Germinal center (tissue), 1 donor: ENCODE data around the gene GABRG3.
"Not testable (repeated sequence)": the region's sequence is repeated elsewhere in the genome, so short reads cannot be mapped to it uniquely, and the experiment has no call there.

Experiments used
- DNase-seq: peaks from one replicate; pipeline ENCODE4 v3.0.0; 2012; ENCODE audit warnings: mixed read lengths, low spot score

The GABRG3 gene

DNA sequence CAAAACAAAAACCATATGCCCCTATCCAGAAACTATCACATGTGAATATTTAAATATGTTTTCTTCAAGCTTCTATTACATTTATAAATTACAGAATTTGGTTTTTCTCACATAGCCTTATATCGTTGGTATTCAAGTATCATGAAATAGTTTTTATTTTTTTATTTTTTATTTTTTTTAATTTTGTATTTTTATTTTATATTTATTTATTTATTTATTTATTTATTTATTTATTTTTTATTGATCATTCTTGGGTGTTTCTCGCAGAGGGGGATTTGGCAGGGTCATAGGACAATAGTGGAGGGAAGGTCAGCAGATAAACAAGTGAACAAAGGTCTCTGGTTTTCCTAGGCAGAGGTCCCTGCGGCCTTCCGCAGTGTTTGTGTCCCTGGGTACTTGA is 32.0 kb downstream of the GABRG3 start:
- not testable (repeated sequence) for DNase-seq

DNA sequence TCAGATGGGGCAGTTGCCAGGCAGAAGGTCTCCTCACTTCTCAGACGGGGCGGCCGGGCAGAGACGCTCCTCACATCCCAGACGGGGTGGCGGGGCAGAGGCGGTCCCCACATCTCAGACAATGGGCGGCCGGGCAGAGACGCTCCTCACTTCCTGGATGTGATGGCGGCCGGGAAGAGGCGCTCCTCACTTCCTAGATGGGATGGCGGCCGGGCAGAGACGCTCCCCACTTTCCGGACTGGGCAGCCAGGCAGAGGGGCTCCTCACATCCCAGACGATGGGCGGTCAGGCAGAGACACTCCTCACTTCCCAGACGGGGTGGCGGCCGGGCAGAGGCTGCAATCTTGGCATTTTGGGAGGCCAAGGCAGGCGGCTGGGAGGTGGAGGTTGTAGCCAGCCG is 33.2 kb downstream of the GABRG3 start:
- DNase-seq: not testable (repeated sequence)

DNA sequence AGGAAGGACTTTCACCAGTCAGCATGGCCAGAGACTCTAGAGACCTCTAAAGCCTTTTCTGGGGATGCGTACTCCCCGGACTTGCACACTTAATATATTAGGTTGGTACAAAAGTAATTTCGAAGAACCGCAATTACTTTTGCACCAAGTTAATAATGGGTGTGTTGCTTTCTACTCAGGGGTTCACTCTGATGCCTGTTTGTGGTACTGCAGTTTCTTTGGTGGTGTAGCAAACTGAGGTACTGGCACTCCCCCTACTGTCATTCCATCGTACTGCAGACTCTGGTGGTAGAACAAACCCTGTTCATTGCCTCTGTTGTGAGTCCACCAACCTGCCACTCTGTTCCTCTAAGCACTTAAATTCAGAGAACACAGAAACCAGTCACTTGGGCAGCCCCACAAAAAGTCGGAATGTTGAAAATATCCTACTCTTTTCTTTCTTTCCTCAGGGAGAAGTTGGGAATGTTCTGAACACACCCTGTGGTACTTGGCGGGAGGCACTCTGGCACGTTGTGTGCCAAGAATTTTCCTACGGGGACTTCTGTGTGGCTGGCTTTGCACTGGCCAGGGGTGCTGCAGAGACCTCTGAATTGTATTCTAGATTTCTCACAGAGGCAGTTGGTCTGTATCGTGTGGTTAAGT is 46.3 kb downstream of the GABRG3 start:
- peak; percentile 45 for DNase-seq

DNA sequence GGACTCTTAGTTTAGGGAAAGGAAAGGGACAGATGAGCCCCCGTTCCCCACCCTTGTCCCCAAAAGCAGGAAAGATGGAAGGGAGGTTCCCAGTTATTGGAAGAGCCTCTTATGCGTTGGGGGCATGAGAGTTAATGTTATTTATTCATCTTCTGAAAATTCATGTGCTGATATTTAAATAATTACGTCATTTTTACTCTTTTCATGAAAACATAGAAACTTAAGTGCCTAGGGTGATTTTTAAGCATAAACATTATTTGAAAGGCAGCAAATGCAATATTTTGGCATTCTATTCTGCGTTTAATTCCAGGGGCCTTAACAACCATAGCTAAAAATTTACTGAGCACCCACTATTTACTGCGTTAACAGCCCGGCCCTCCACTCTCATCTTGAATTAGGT is 48.7 kb downstream of the GABRG3 start:
- DNase-seq: no peak

DNA sequence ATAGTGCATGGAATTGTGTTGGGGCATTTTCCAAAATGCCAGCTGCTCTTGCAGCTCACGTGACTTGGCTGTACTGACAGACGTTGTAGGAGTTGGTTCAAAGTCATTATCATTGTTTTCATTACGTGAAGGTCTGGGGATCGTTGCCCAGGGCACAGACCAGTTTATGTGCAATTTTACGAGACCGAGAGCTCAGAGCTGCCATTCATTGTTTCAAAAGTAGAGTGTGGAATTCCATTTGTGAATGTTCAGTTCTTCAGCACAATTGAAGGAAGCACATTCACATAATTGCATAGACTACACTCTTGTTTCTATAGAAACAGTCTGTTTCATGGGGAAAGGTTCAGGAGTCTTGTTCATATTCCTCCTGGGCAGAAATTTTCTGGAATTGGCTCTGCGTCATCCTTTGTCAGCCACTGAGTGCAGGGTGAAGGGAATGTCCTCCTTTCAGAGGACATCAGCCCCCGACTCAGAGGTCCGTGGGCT is 54.5 kb downstream of the GABRG3 start:
- DNase-seq: no peak

DNA sequence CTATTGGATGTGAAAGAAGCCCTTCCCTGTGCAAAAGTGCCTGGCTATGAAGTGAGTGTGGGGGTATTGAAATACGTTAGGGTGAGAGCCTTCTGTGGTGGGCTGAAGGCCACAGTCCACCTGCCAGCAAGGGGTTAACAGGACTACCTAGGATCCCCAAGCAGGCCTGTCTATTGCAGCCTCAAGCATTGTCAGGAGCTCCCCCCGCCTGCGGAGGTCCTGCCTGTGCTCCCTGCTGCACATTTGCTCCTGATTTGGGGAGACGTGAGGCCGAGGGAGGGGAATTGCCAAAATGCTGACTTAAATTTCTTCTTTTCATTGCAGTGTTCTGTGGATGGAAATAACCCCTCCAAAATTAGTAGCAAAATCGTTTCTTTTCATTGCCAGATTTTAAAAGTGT is 56.2 kb downstream of the GABRG3 start:
- no peak for DNase-seq

DNA sequence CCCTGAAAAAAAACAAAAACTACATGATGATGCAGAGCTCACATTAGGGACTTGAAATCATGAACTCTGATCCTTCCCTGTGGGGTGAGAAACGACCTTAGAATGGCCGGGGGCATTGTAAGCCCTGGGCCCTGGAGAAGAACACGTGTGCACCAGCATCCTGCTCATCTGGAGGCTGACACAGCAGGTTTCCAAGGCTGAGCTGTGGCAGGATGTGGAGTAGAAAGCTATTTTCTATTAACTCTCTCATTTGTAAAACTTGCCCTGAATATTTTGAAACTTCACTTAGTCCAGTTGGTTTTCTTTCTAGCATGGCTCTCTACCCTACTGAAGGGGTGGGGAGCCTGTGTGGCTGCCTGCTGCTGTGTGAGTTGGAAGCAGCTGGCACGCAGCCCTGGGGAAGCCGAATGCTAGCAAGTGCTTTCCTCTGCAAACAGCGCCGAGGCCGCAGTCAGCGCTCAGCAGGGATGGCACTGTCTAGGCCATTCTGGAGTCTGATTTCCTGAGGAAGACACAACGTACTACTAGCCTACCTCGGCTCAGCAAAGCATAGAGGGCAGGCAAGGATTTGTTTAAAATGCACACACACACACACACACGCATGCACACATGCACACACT is 58.0 kb downstream of the GABRG3 start:
- no peak for DNase-seq

DNA sequence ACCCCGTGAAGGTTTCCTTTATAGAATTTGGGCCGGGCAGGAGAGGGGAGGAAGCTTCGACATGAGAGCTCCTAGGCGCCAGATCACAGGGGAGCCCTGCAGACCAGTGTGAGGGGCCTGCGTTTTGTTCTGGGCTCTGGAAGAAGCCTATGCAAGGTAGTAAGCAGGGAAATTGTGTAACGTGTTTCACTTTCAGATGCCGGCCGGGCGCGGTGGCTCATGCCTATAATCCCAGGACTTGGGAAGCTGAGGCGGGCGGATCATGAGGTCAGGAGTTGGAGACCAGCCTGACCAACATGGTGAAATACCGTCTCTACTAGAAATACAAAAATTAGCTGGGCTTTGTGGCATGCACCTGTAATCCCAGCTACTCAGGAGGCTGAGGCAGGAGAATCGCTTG is 65.2 kb downstream of the GABRG3 start:
- DNase-seq: no peak

DNA sequence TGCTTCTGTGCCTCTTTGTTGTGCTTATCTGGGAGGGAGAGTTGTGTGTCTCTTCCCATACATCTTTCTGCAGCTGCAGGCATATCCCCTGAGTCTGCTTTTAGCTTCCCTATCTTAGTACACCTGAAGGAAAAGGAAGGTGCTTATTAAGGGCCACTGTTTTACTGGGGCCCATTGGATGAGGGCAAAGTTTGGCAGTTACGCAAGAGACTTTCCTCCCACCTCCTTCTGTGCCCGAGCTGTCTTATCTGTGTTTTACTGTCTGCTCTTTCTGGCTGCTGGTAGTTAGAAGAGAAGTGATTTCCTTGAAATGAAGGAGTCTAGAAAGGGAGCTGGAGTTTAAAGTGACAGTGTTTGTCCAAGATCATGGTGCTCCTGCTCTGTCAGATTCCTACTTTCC is 66.5 kb downstream of the GABRG3 start:
- no peak for DNase-seq

DNA sequence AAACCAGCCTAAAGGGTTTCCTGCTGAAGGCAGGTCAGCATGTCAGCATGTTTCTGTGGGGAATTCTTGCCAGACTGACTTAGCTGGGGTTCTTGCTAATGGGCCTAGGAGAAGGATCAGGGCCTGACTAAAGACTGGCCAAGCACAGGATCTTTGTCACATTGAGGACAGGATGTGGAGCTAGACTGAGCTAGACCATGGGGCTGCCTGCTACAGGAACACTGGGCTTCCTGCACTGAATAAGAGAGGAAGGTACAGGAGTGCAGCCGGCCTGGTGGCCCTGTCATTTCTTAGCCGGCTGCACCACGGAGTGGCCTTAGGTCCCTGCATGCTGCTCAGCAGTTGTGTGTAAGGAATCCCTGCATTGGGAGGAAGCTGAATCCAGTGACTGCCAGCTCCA is 68.2 kb downstream of the GABRG3 start:
- DNase-seq: no peak

DNA sequence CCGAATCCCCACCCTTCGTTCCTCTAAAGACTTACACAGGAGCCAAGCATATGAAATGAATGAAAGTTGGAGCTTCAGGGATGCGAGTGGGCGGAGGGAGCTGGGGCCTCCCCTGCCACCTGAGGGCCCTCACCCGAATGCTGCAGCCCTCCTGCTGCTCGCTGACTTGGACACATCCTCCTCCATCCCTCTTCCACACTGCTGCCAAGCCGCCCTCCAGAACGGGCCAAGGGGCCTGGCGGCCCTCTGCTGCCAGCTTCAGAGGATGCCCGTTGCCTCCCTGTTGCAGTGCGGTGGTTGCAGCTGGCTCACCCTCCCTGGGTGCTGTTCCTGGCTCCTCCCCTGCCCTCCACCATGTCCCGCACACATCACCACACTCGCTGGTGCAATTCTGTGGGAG is 71.2 kb downstream of the GABRG3 start:
- DNase-seq: no peak

DNA sequence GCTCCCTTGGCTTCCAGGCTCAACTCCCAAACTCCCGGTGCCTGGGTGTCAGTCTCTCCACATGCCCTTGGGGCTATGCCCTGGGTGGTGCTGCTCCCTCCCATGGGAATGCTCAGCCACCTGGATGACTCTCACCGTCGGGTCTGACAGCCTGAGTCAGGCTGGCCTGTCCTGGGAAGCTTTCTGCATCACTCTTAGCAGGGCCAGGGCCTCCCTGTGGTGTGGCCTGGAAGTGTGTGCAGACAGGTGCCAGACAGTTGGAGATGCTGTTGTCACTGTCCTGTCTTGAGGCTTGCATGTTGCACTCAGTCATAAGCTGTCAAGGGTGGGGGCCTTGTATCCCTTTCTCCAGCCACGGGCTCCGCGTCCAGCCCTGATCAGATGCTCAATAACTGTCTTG is 71.7 kb downstream of the GABRG3 start:
- no peak for DNase-seq

DNA sequence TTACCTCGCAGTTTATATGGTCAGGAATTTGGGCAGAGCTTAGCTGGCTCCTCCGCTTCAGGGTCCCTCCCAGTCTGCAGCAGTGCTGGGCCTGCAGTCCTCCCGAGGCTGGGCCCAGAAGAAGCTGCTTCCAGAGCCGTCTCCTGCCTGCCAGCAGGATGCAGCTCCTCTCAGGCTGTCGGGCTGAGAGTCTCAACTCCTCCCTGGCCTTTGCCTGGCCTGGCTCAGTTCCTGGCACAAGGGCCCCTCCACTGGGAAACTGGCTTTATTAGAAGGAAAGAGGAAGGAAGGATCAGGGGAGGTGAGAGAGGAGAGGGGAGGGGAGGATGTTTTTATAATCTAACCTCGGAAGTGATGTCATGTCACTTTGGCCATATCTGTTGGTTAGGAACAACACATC is 72.8 kb downstream of the GABRG3 start:
- DNase-seq: no peak

DNA sequence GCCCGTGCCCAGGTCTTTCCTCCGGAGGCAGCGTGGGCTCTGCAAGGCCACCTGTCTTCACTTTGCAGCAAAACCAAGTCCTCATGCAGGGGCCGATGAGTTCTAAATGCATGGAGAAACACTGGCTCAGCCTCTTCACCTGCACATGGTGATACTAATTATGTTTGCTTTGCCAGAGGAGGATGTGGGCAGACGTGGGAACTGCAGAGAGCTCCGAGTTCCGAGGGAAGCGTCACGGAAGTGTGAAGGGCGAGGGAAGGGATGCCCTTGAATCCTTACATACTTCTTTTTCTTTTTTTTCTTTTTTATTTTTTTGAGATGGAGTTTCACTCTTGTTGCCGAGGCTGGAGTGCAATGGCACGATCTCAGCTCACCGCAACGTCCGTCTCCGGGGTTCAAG is 74.8 kb downstream of the GABRG3 start:
- DNase-seq: no peak

DNA sequence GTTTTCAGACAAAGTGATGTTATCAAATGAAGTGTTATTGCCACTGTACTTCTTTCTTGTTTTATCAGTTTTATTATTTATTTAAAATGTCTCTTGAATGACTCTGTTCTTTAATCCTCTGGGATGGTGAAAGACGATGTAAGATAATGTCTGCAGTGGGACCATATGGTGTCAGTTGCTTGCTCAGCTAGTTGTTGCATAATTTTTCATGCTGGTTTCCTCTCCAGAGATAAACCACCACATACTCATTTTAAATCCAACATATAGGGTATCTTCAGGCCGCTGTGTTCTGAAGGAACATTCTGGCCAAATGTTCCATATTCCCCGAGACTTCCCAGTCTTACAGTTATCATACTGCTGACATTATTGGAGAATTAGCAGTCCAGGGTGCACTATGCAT is 75.9 kb downstream of the GABRG3 start:
- DNase-seq: no peak

DNA sequence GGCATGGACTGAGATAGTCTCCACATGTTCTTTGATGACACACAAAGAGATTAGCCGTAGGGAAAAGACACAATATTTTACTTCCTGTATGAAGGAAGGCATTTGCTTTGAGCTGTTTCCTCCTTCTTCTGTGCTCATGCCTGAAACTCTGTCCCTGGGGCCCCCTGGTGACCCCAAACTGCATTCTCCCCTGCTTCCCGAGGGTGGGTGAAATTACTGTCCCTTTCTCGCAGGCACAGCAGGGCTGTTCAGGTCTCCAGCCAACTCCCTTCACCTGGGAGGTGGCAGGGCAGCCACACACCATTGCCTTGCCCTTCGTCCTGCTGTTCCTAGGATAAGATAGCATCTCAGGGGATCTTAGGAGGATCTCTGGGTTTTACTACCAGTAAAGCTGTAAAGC is 79.2 kb downstream of the GABRG3 start:
- DNase-seq: no peak

DNA sequence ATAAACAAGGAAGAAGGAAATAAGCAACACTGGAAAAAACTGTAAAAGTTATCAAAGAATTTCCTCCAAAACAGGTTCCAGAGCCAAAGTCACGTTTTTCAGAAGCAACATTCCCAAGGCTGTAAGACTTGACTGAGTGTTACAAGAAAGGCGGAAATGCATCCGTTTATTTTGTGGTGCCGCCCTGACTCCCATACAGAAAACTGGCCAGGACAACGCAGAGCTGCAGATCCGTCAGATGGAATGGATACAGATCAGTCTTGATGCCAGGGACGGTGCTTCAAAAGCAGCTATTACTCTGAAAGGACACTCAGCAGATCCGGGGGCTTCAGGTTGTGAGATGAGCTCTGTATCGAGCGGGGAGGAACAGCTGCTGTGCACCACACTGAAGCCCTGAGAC is 83.4 kb downstream of the GABRG3 start:
- no peak for DNase-seq

DNA sequence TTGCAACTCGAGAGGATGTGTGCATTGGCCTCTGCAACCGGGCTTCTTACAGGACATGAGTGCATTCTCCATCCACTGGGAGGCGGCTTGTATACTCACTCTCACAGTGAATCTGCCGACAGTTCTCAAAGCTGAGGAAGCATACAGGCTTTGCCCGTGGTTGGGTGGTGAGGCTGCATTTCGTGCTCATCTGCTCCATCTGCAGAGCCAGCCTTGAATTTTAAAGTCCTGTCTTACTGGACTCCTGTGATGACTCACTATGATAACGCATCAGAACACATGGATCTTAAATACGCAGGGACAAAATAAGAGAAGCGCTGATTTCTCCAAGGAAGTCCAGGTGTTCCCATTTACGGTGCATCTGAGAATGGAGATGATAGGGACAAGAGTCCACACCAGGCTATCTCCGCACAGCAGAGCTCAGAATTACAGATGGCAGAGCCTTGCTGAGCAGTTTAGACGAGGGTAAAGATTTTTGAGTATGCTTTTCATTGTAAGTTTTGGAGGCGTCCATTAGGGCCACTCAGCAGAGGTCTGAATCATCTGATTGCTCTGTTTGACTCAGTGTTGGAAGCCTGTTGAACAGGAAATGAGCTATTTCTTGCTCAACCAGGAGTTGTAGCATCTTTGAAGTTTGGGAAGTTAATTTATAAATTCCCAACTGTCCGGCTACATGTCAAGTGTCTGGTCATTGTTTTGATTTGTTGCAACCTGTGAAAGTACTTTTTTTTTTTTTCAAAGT is 87.1 kb downstream of the GABRG3 start:
- no peak for DNase-seq

DNA sequence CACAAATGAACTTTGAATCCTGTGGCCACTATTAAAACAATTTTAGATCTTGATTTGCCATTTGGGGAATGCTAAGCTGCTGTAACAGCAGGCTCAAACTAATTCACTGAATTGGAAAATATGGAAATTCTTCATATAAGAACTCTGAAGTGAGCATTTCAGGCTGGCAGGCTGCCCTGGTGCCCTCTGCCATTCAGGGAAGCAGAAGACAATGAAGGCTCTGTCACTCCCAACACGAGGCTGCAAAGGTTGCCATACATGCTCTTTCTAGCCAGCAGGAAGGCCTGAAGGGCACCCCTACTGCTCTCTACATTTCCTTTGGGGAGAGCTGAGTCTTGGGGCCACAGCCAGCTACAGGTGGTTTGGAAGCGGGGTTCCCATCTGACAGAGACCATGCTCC is 88.0 kb downstream of the GABRG3 start:
- DNase-seq: no peak

DNA sequence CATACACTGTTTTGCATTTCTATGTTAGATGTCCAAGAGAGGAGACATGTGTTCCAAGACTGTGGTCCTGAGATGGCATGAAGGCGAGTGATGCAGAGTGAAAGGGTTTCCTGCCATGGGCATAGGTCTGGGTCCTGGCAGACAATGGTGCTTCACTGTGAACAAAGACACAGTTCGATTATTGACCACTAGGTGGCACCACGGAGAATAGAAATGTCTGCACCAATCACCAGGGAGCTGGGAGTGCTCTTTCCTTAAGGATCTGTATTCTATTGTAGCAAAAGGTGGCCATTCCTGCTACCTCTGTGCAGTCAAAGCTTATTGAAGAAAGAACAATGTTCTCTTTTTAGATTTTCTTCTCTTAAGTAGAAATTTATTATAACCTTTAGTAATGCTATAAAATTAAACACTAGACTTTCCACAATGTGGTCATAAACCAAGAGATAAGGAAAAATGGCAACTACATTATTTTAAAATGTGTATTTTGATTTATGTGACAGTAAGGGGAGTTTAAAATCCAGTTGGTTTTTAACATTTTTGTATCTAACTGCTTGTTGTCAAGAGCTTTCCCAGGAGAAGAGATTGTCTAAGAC is 88.7 kb downstream of the GABRG3 start:
- DNase-seq: peak; percentile 35

DNA sequence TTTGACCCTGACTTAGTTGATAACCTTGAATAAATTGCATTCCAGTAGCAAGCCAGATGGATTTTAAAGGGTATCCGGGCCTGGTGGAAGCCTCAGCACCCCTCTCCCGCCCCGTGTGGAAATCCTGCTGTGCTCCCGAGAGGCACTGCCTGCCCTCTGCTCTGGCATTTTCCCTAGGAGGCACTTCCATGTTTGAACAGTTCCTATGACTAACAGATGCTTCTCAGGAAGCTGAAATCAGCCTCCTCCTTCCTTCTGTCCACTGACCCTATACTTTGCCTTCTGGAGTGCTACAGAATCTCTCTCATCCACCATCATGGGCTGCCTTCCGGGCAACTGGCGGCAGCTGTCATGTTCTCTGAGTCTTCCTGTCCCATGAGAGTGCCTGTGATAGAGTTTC is 90.8 kb downstream of the GABRG3 start:
- DNase-seq: no peak

DNA sequence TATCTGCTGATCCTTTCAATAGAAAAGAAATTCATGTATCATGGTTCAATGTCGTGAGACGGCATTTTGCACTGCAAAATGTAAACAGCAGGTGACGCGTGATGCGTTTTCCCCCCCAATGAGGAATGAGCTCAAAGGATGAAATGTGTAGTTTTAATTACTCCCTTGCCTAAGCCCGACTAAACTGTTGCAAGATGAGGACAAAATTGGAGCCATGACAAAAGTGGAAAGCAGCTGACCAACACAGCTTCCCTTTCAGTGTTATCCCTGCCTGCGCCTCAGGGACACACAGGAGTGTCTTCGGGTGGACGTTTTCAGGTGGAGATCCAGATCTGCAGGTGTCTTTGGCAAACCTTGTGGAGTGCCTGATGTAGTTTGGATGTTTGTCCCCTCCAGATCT is 92.0 kb downstream of the GABRG3 start:
- no peak for DNase-seq

DNA sequence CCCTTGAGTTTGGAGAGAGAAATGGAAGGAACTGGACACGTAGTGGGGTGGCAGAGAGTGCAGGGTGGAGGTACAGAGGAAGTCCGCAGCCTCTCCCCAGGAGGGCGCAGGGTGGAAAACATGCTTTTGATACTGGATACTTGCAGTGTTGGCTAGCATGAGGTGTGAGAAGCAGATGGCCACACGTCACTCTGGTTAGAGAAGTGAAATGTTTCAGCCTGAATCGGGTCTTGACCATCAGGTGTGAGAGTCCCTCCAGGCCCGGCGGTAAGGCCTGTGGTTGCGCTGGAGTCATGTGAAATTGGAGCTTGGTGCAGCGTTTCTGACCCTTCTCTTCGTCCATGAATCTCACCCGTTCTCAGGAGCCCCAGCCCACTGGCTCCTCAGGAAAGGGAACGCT is 93.1 kb downstream of the GABRG3 start:
- no peak for DNase-seq
